GM19193 (cell line): ENCODE measurements around the gene MDM2.

Experiments used
- POLR2A ChIP-seq: IDR thresholded peaks from 4 replicates; pipeline ENCODE4 v1.6.1; 2011; ENCODE audit not compliant: insufficient read depth, insufficient read length; ENCODE audit errors: extremely low read depth

The MDM2 gene

GRCh38 chr12:68776976-68777610 is 30.9 kb upstream of the MDM2 start:
- no peak for TF ChIP-seq POLR2A

- no peak for TF ChIP-seq POLR2A
Observed at GRCh38 chr12:68779280-68779679, 28.7 kb upstream of the MDM2 start.

DNA sequence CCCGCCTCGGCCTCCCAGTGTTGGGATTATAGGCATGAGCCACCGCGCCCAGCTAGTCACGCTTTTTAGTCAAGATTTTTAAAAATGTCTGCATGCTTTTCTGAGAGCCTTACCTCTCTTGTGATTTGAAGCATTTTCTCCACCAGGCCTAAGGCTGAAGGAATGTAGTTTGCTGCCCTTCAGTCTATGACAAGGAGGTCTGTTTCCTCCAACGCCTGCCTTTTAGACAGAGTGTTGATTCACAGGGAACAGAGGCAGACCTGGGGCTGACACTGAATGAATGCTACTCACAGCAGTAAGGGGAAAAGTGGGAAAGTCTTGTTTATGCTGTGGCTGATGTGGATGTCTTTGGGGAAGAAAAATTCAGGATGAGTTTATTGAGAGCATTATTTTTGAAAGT is 27.2 kb upstream of the MDM2 start:
- TF ChIP-seq POLR2A = no peak

DNA sequence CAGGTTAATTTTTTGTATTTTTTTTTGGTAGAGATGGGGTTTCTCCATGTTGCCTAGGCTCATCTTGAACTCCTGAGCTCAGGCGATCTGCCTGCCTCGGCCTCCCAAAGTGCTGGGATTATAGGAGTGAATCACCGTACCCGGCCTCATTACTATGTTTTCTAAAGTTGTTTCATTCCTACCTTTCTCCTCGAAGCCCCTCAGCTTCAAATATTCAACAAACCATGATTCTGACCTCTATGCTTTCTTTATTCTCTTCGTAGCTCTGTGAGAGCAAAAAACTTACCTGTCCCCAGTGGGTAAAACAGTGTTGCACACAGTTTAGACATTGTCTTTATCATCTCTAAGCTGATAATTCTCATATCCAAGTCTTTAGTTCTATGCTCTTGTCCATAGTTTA is 26.2 kb upstream of the MDM2 start:
- no peak for TF ChIP-seq POLR2A

DNA sequence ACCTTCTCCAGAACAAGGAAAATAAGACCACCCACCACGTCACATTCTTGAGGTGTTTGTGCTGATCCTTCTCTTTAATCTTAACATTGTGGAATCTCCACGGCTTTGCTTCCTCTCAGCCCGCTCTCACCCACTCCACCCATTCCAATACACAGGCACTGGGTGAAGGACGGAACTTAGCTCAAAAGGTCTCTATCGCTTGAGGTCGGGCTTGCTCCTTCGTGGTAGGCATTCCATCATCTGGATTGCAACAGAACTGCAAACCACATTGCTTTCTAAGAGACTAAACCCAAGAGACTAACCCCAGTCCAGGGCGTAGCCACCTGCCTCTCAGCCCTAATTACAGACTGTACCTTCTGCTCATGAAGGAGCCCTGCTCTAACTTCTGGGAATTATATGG is 24.0 kb upstream of the MDM2 start:
- no peak for TF ChIP-seq POLR2A

GRCh38 chr12:68785358-68785757 is 22.6 kb upstream of the MDM2 start:
- no peak for TF ChIP-seq POLR2A

- no peak for TF ChIP-seq POLR2A
Observed at GRCh38 chr12:68785823-68786222, 22.2 kb upstream of the MDM2 start.

DNA sequence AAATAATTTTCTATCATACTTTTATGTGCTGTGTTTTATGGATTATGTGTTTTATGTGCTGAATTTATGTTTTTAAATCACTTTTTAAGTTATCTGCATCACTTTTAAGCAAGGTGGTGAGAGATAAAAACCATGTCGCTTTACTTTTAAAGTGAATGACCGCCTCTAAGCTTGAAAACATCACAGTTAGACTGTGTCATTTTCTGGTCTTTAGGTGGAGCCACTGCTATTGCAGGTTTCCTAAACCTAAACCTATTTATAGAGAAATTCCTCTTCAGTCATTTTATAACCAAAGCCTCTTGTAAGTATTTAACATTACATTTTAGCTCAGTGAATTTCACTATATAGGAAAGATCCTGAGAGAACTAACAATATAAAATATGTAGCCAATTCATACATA is 21.0 kb upstream of the MDM2 start:
- no peak for TF ChIP-seq POLR2A

DNA sequence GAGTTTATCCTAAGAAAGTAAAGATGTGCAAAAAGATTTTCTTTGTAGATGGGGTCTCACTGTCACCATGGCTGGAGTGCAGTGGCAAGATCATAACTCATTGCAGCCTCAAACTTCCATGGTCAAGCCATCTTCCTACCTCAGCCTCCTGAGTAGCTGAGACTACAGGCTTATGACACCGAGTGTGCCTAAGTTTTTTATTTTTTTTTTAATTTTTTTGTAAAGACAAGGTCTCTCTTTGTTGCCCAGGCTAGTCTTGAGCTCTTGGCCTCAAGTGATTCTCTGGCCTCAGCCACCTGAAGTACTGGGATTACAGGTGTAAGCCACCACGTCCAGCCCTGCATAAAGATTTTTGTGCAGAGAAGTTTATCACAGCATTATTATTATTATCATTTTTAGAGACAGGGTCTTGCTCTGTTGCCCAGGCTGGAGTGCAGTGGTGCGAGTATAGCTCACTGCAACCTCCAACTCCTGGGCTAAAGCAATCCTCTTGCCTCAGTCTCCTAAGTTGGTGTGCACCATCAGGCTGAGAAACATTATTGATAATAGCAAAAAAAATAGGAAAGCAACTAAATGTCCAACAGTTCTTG is 19.3 kb upstream of the MDM2 start:
- TF ChIP-seq POLR2A = no peak

DNA sequence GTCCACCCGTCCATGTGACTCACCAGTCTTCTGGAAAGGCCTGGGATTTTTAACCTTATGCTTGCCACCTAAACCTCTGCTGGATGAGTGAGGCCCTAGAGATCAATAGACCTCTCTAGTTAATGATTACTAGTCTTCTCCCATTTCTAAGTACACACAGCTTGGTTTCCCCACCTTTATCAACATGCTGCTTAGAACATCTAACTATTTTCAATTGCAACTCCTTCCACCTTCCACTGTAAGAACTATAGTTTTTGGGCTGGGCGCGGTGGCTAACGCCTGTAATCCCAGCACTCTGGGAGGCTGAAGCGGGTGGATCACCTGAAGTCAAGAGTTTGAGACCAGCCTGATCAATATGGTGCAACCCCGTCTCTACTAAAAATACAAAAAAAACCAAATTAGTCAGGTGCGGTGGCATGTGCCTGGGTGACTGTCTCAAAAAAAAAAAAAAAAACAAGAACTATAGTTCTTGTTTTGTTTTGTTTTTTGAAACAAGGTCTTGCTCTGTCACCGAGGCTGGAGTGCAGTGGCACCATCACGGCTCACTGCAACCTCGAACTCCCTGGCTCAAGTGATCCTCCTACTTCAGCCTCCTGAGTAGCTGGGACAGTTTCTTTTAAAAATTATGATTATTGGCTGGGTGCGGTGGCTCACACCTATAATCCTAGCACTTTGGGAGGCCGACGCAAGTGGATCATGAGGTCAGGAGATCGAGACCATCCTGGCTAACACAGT is 18.7 kb upstream of the MDM2 start:
- TF ChIP-seq POLR2A = no peak

DNA sequence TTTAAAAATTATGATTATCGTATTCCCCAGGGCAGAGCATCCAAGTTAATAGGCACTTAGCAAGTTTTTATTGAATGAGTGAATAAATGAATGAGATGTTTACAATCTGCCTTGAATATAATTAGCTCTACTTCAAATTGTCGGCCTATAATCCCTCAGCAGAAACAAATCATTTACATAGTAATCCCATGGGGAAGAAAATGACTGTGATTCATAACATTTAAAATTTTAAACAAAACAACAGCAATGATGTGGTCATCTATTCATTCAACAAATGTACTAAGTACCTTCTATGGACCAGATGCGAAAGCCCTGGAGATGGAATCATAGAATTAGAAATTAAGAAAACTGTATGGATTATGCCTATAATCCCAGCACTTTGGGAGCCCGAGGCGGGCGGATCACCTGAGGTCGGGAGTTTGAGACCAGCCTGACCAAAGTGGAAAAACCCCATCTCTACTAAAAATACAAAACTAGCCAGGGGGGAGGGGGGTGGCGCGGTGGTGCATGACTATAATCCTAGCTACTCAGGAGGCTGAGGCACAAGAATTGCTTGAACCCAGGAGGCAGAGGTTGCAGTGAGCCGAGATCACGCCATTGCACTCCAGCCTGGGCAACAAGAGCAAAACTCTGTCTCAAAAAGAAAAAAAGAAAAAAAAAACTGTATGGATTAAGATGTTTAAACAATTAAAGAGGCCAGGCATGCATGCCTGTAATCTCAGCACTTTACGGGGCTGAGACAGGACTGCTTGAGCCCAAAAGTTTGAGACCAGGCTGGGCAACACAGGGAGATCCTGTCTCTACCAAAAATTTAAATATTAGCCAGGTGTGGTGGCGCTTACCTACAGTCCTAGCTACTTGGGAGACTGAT is 17.7 kb upstream of the MDM2 start:
- TF ChIP-seq POLR2A = no peak

DNA sequence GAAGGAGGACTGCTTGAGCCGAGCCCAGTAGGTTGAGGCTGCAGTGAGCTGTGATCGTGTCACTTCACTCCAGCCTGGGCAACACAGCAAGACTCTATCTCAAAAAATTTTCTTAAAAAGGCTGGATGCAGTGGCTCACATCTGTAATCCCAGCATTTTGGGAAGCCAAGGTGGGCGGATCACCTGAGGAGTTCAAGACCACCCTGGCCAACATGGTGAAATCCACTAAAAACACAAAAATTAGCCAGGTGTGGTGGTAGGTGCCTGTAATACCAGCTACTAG is 17.1 kb upstream of the MDM2 start:
- TF ChIP-seq POLR2A = no peak

DNA sequence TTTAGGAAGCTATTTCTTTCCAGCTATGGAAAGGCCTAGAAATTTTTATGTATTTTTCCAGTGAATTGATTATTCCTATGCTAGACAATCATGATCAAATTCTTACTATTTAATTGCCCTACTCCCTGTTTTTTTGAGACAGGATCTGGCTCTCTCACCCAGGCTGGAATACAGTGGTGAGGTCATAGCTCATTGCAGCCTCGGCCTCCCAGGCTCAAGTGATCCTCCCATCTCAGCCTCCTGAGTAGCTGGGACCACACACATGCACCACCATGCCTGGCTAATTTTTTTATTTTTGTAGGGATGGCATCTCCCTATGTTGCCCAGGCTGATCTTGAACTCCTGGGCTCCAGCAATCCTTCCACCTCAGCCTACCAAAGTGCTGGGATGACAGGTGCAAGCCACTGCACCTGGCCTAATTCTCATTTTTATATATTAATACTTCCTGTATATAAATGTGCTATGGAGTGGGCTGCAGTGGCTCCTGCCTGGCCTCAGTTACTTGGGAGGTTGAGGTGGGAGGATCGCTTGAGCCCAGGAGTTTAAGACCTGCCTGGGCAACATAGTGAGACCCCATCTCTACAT is 16.0 kb upstream of the MDM2 start:
- no peak for TF ChIP-seq POLR2A

DNA sequence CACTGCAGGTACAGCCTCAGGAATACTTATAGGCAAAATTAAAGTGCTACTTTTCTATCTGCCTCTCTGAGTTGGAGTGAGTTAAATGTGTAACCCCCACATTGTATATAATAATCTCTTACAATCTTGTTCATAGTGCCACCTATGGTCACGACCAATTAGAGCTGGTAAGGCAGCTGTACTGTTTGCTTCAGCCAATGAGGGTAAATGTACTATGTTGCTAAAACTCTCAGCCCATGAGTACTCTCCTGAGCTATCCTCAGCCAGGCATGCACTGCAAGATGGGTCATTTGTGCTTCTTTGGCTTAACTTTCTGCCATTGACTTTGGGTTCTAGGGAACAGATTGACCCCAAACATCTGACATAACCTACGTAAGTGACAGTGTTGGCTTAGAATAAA is 15.0 kb upstream of the MDM2 start:
- TF ChIP-seq POLR2A = no peak

GRCh38 chr12:68793436-68793835 is 14.5 kb upstream of the MDM2 start:
- no peak for TF ChIP-seq POLR2A
